A549 (cell line): Measurements from ENCODE around the gene ATXN3L. TPM values are rescaled to one million over a fixed set of nuclear protein-coding genes. Genes with fewer than 3 reads are reported as not detected.

Experiments
- ATAC-seq, 2 experiments: fragments of 200-7000 bp in 1 of 2; fragments of >200 bp in 1 of 2; cut with Nextera tagmentation in 1 of 2; cut with Tn5 transposase in 1 of 2; 3 replicates each; pipeline versions ENCODE4 v1.8.0 to v1.9.1; 2018 to 2020; ENCODE audit warnings: mild to moderate bottlenecking in 1 of 2, moderate library complexity in 1 of 2
- CTCF ChIA-PET: fragments of 300-600 bp; sonication (Branson Sonifier 250); formaldehyde crosslinking; extraction: SDS; loops from one replicate; lab custom pipeline; 2021; ENCODE audit warnings: antibody characterized with exemption, inconsistent platforms; lab: Yijun Ruan, JAX
- POLR2A ChIA-PET: fragments of 350-600 bp; formaldehyde crosslinking; extraction: SDS; loops from one replicate; lab custom pipeline; 2021; ENCODE audit warnings: antibody characterized with exemption, inconsistent platforms; lab: Yijun Ruan, JAX
- DNase-seq, 2 experiments: peaks; one replicate each; pipeline versions ENCODE4 v3.0.0 to v3.0.0-alpha.2; 2011 to 2016; ENCODE audit warnings: low read depth in 1 of 2, low spot score in 1 of 2
- FAIRE-seq: peaks from 2 replicates; lab custom pipeline; 2011; peaks lifted over from hg19 to GRCh38; lab: Jason Lieb, UNC
- H3K27ac ChIP-seq, 2 experiments: fragments of >200 bp; sonication (Bioruptor Twin); formaldehyde crosslinking; 3 replicates each; pipeline ENCODE4 v1.5.1; 2016 to 2017
- H3K4me1 ChIP-seq: fragments of >200 bp; sonication (Bioruptor Twin); formaldehyde crosslinking; 3 replicates; pipeline ENCODE4 v1.6.1; 2016
- H3K4me2 ChIP-seq: fragments of >200 bp; sonication (Bioruptor Twin); formaldehyde crosslinking; 3 replicates; pipeline ENCODE4 v1.6.1; 2016
- H3K4me3 ChIP-seq: fragments of >200 bp; sonication (Bioruptor Twin); formaldehyde crosslinking; 3 replicates; pipeline ENCODE4 v1.5.1; 2016
- H3K9me3 ChIP-seq: fragments of >200 bp; sonication (Bioruptor Twin); formaldehyde crosslinking; 3 replicates; pipeline ENCODE4 v1.6.1; 2016
- CBX2 ChIP-seq: fragments of 200-600 bp; sonication (generic); IDR thresholded peaks from 2 replicates; pipeline ENCODE4 v1.6.1; 2016; ENCODE audit warnings: low read depth, mild to moderate bottlenecking, borderline replicate concordance
- CHD2 ChIP-seq: fragments of 150-350 bp; IDR thresholded peaks from 2 replicates; pipeline ENCODE4 v1.6.1; 2014; ENCODE audit warnings: low read length; ENCODE audit not compliant: partially characterized antibody
- CTCF ChIP-seq: fragments of >200 bp; sonication (Bioruptor Twin); formaldehyde crosslinking; IDR thresholded peaks from 3 replicates; pipeline ENCODE4 v1.5.1; 2016
- EHF ChIP-seq: fragments of 250-450 bp; sonication (Bioruptor Pico); IDR thresholded peaks from 2 replicates; pipeline ENCODE4 v1.5.0; 2020; ENCODE audit warnings: mild to moderate bottlenecking
- EHMT2 ChIP-seq: fragments of 200-600 bp; sonication (generic); IDR thresholded peaks from 2 replicates; pipeline ENCODE4 v1.6.1; 2016; ENCODE audit warnings: antibody characterized with exemption, low read depth, mild to moderate bottlenecking, moderate library complexity
- ELK1 ChIP-seq: fragments of 150-350 bp; IDR thresholded peaks from 2 replicates; pipeline ENCODE4 v1.6.1; 2014; ENCODE audit warnings: low read depth, mild to moderate bottlenecking, low read length
- HDAC2 ChIP-seq: fragments of 200-600 bp; sonication (generic); IDR thresholded peaks from 2 replicates; pipeline ENCODE4 v1.6.1; 2016
- HOXA7 ChIP-seq: fragments of 250-450 bp; sonication (Bioruptor Pico); IDR thresholded peaks from 2 replicates; pipeline ENCODE4 v1.5.0; 2020; ENCODE audit warnings: mild to moderate bottlenecking, moderate library complexity
- HOXB13 ChIP-seq: fragments of 250-450 bp; sonication (Bioruptor Pico); IDR thresholded peaks from 2 replicates; pipeline ENCODE4 v1.5.0; 2020; ENCODE audit warnings: low read depth, mild to moderate bottlenecking, moderate library complexity
- HOXB5 ChIP-seq: fragments of 250-450 bp; sonication (Bioruptor Pico); IDR thresholded peaks from 2 replicates; pipeline ENCODE4 v1.5.0; 2020; ENCODE audit warnings: mild to moderate bottlenecking, moderate library complexity
- JUN ChIP-seq, 2 experiments: fragments of >200 bp; sonication (Bioruptor Twin); formaldehyde crosslinking; IDR thresholded peaks; 2 replicates in 1 of 2; 3 replicates in 1 of 2; pipeline ENCODE4 v1.6.1; 2016 to 2017
- KDM5A ChIP-seq: fragments of 200-600 bp; sonication (generic); IDR thresholded peaks from 2 replicates; pipeline ENCODE4 v1.6.1; 2016; ENCODE audit warnings: antibody characterized with exemption, mild to moderate bottlenecking
- NR3C1 ChIP-seq: fragments of >200 bp; sonication (Bioruptor Twin); formaldehyde crosslinking; IDR thresholded peaks from 3 replicates; pipeline ENCODE4 v1.6.1; 2017
- PBX3 ChIP-seq: IDR thresholded peaks from 2 replicates; pipeline ENCODE4 v1.6.1; 2012
- RARB ChIP-seq: fragments of 250-450 bp; sonication (Bioruptor Pico); IDR thresholded peaks from 2 replicates; pipeline ENCODE4 v1.8.0; 2021; ENCODE audit warnings: mild to moderate bottlenecking, moderate library complexity
- RCOR1 ChIP-seq: fragments of 150-350 bp; IDR thresholded peaks from 2 replicates; pipeline ENCODE4 v1.6.1; 2014; ENCODE audit warnings: antibody characterized with exemption, low read length, low read depth
- REST ChIP-seq: fragments of 200-600 bp; sonication (generic); IDR thresholded peaks from 2 replicates; pipeline ENCODE4 v1.6.1; 2016; ENCODE audit warnings: antibody characterized with exemption, mild to moderate bottlenecking, moderate library complexity
- RFX5 ChIP-seq: fragments of 450-650 bp; IDR thresholded peaks from 2 replicates; pipeline ENCODE4 v1.7.1; 2014; ENCODE audit warnings: antibody characterized with exemption, mild to moderate bottlenecking, moderate library complexity
- SMC3 ChIP-seq: fragments of >200 bp; sonication (Bioruptor Twin); formaldehyde crosslinking; IDR thresholded peaks from 3 replicates; pipeline ENCODE4 v1.6.1; 2018; ENCODE audit warnings: inconsistent platforms
- SREBF2 ChIP-seq: fragments of 450-650 bp; IDR thresholded peaks from 2 replicates; pipeline ENCODE4 v1.6.1; 2014; ENCODE audit warnings: mild to moderate bottlenecking, moderate library complexity
- TFCP2L1 ChIP-seq: fragments of 250-450 bp; sonication (Bioruptor Pico); IDR thresholded peaks from 2 replicates; pipeline ENCODE4 v1.5.0; 2021; ENCODE audit warnings: mild to moderate bottlenecking
- TP53 ChIP-seq: fragments of 250-450 bp; sonication (Bioruptor Pico); IDR thresholded peaks from 2 replicates; pipeline ENCODE4 v1.5.0; 2021; ENCODE audit warnings: mild to moderate bottlenecking, moderate library complexity
- USF2 ChIP-seq: fragments of 450-650 bp; IDR thresholded peaks from 2 replicates; pipeline ENCODE4 v1.6.1; 2014; ENCODE audit warnings: antibody characterized with exemption
- ZSCAN20 ChIP-seq: fragments of 250-450 bp; sonication (Bioruptor Pico); IDR thresholded peaks from 2 replicates; pipeline ENCODE4 v1.8.0; 2022; ENCODE audit warnings: mild to moderate bottlenecking, moderate library complexity
- WGBS: methylation state at CpG from one replicate; pipeline ENCODE4 v1.1.6; 2017; ENCODE audit errors: missing lambda C conversion rate; 5-methylcytosine and 5-hydroxymethylcytosine counted together
- polyA plus RNA-seq, 4 experiments: library from polyadenylated mRNA; depleted of rRNA in 3 of 4; stranded (reverse); fragments of >200 nt; fragmentation: RNase III in 1 of 4; extraction: RNeasy Plus Mini Kit Qiagen cat#74134 plus additional on column Dnase treatment in 1 of 4; gene quantifications; 2 replicates in 3 of 4; 3 replicates in 1 of 4; pipeline ENCODE4 v1.2.3, GENCODE V29; 2011 to 2017

Gene ATXN3L
- polyA plus RNA-seq, 2 of the 4 experiments (the other 2 are of a cell fraction), result not detected

- no peak for TF ChIP-seq SREBF2
- no peak for TF ChIP-seq ELK1
- no peak for TF ChIP-seq CTCF
- TF ChIP-seq HOXB13 (CRISPR knock-in tag), result no peak
- no peak for TF ChIP-seq HDAC2
- no peak for TF ChIP-seq REST
- TF ChIP-seq ZSCAN20, result no peak
- no peak for TF ChIP-seq RCOR1
- no peak for TF ChIP-seq JUN (IDR thresholded peaks at IDR 0.05)
- no peak for TF ChIP-seq RARB
- TF ChIP-seq TFCP2L1, result no peak
- no peak overlapping the region for H3K27ac ChIP-seq
- H3K9me3 ChIP-seq, result no peaks in the 10 kb centered on the region
- FAIRE-seq (no peak), ATAC-seq (no peak), DNase-seq (no peak)
- WGBS, result 88% methylated on average over 4 of the region's 4 CpGs
- no peak overlapping the region for H3K4me2 ChIP-seq
- CTCF ChIA-PET, result interaction anchor here (0.9 to 1.5 kb wide), 2 partner anchors 21 to 420 kb away, joined by 3 read pairs; no protein-coding TSS in a partner anchor
- H3K4me1 ChIP-seq, result no peaks in the 10 kb centered on the region
- POLR2A ChIA-PET, result no interaction called here
- no peak overlapping the region for H3K4me3 ChIP-seq
Observed at GRCh38 chrX:13366698-13367097, 46.8 kb upstream of the ATXN3L start.

GRCh38 chrX:13365161-13365560 lies 45.3 kb upstream of the ATXN3L start:
- FAIRE-seq (no peak), DNase-seq (no peak), ATAC-seq (no peak)
- Histone ChIP-seq H3K27ac (no peak overlapping the region), H3K9me3 (no peaks in the 10 kb centered on the region), H3K4me1 (no peaks in the 10 kb centered on the region), H3K4me3 (no peak overlapping the region), H3K4me2 (no peak overlapping the region)
- 86% methylated on average over 5 of the region's 5 CpGs for WGBS
- POLR2A ChIA-PET, result no interaction called here
- TF ChIP-seq PBX3, result no peak
- CTCF ChIA-PET, result interaction anchor here (1.1 kb wide), 1 partner anchor 418 kb away, joined by 4 read pairs; no protein-coding TSS in a partner anchor

GRCh38 chrX:13364230-13364857 lies 44.5 kb upstream of the ATXN3L start:
- ChIA-PET CTCF (interaction anchor here (0.6 to 1.1 kb wide), 2 partner anchors 11 to 418 kb away, joined by 3 to 4 read pairs; no protein-coding TSS in a partner anchor), POLR2A (no interaction called here)
- Histone ChIP-seq H3K9me3 (no peaks in the 10 kb centered on the region), H3K4me3 (no peak overlapping the region), H3K4me1 (no peaks in the 10 kb centered on the region), H3K27ac (no peak overlapping the region), H3K4me2 (no peak overlapping the region)
- DNase-seq (no peak), FAIRE-seq (peak; percentile 49), ATAC-seq (no peak)
- 66% methylated on average over 4 of the region's 4 CpGs for WGBS
- TF ChIP-seq CHD2 (no peak), TP53 (CRISPR knock-in tag) (no peak), USF2 (no peak), HOXA7 (no peak), HOXB13 (CRISPR knock-in tag) (no peak), ELK1 (no peak), HOXB5 (no peak), RFX5 (no peak), SMC3 (no peak), EHF (CRISPR knock-in tag) (no peak), CBX2 (no peak), KDM5A (no peak), EHMT2 (no peak), NR3C1 (no peak)
